HepG2 (cell line): Measurements from ENCODE around the gene LHPP. TPM values are rescaled to one million over a fixed set of nuclear protein-coding genes. Genes with fewer than 3 reads are reported as not detected.
A peak's percentile ranks its signal among the peaks of the same experiment; 100 is the strongest.

Source experiments
- PCBP2 ChIP-seq: fragments of 200-400 bp; formaldehyde crosslinking; optimal IDR thresholded peaks from 2 replicates; pipeline ENCODE3; 2018; ENCODE audit warnings: low read length, low read depth; ENCODE audit not compliant: poor library complexity, severe bottlenecking
- RBM39 ChIP-seq: fragments of 200-400 bp; formaldehyde crosslinking; IDR thresholded peaks from one replicate; pipeline ENCODE4 v1.6.1; 2018; ENCODE audit warnings: antibody characterized with exemption, mild to moderate bottlenecking, low read depth, low read length; ENCODE audit not compliant: poor library complexity, severe bottlenecking
- REXO4 ChIP-seq: sonication (generic); formaldehyde crosslinking; IDR thresholded peaks from 2 replicates; pipeline ENCODE4 v1.8.0; 2022; ENCODE audit warnings: missing genetic modification reagents, mild to moderate bottlenecking, borderline replicate concordance
- RORA ChIP-seq: sonication (generic); formaldehyde crosslinking; IDR thresholded peaks from 2 replicates; pipeline ENCODE4 v1.5.0; 2020; ENCODE audit warnings: mild to moderate bottlenecking, missing genetic modification reagents, moderate library complexity
- SMC3 ChIP-seq: IDR thresholded peaks from 2 replicates; pipeline ENCODE4 v1.6.1; 2011; ENCODE audit warnings: low read length, improper control_type of control experiment
- TAF1 ChIP-seq: sonication (generic); formaldehyde crosslinking; IDR thresholded peaks from 2 replicates; pipeline ENCODE4 v1.4.0; 2020; ENCODE audit warnings: missing genetic modification reagents
- TEAD2 ChIP-seq: sonication (generic); formaldehyde crosslinking; IDR thresholded peaks from 2 replicates; pipeline ENCODE4 v1.9.0; 2021; ENCODE audit warnings: missing genetic modification reagents
- THAP8 ChIP-seq: sonication (generic); formaldehyde crosslinking; IDR thresholded peaks from 2 replicates; pipeline ENCODE4 v1.5.1; 2020; ENCODE audit warnings: missing genetic modification reagents, mild to moderate bottlenecking, borderline replicate concordance
- ZBTB2 ChIP-seq: sonication (generic); formaldehyde crosslinking; IDR thresholded peaks from 2 replicates; pipeline ENCODE4 v1.8.0; 2022; ENCODE audit warnings: low read depth, missing genetic modification reagents
- ZNF263 ChIP-seq: sonication (generic); formaldehyde crosslinking; IDR thresholded peaks from 2 replicates; pipeline ENCODE4 v1.4.0; 2020; ENCODE audit warnings: missing genetic modification reagents
- ZNF382 ChIP-seq: sonication (generic); formaldehyde crosslinking; IDR thresholded peaks from 2 replicates; pipeline ENCODE4 v1.5.0; 2020; ENCODE audit warnings: missing genetic modification reagents, mild to moderate bottlenecking, borderline replicate concordance
- ZNF607 ChIP-seq: sonication (generic); formaldehyde crosslinking; IDR thresholded peaks from 2 replicates; pipeline ENCODE4 v1.5.1; 2020; ENCODE audit warnings: missing genetic modification reagents, mild to moderate bottlenecking, borderline replicate concordance
- ZNF646 ChIP-seq: sonication (generic); formaldehyde crosslinking; IDR thresholded peaks from 2 replicates; pipeline ENCODE4 v1.9.0; 2021; ENCODE audit warnings: mild to moderate bottlenecking, missing genetic modification reagents
- ZNF660 ChIP-seq: sonication (generic); formaldehyde crosslinking; IDR thresholded peaks from 2 replicates; pipeline ENCODE4 v1.5.1; 2020; ENCODE audit warnings: mild to moderate bottlenecking, low read depth, missing genetic modification reagents, borderline replicate concordance
- ZNF687 ChIP-seq: sonication (generic); formaldehyde crosslinking; IDR thresholded peaks from 2 replicates; pipeline ENCODE4 v1.5.1; 2020; ENCODE audit warnings: mild to moderate bottlenecking, missing genetic modification reagents, moderate library complexity
- ZNF839 ChIP-seq: sonication (generic); formaldehyde crosslinking; IDR thresholded peaks from 2 replicates; pipeline ENCODE4 v1.4.0; 2020; ENCODE audit warnings: missing genetic modification reagents, mild to moderate bottlenecking, borderline replicate concordance
- polyA plus RNA-seq, 8 experiments: library from polyadenylated mRNA; depleted of rRNA in 3 of 8; stranded (reverse) in 7 of 8; unstranded in 1 of 8; fragments of >200 nt; fragmentation: Illumina TruSeq in 4 of 8; extraction: Trizol in 4 of 8; gene quantifications; 2 replicates each; pipeline versions ENCODE4 v1.2.1 to v1.2.3, GENCODE V29; 2011 to 2016; ENCODE audit warnings: low read depth in 4 of 8, missing spikeins in 1 of 8, mixed read lengths in 1 of 8; ENCODE audit not compliant: insufficient read depth in 1 of 8
- total RNA-seq, 5 experiments: library from RNA; depleted of rRNA; stranded (reverse); fragments of >200 nt; fragmentation: Illumina TruSeq; extraction: Trizol; gene quantifications; 2 replicates each; pipeline ENCODE4 v1.2.3, GENCODE V29; 2016; ENCODE audit warnings: low read depth in 1 of 5

LHPP gene
- total and polyA plus RNA-seq, 2 of the 13 experiments (the other 11 are each of a cell fraction or from before 2014, with no cell fraction given), result 5.2 to 13.1 TPM

GRCh38 chr10:124539935-124540641 lies 78.5 kb downstream of the LHPP start (continued):
- TF ChIP-seq ZNF646 (CRISPR knock-in tag), result no peak
- TF ChIP-seq ZBTB2, result no peak
- no peak for TF ChIP-seq ZNF607
- TF ChIP-seq TEAD2, result no peak
- no peak for TF ChIP-seq THAP8 (CRISPR knock-in tag)
- TF ChIP-seq ZNF660, result no peak
- no peak for TF ChIP-seq RORA (CRISPR knock-in tag)
- peak; percentile 60; the same call in 1 of the 2 replicates for TF ChIP-seq ZNF687 (CRISPR knock-in tag)
- TF ChIP-seq ZNF382 (CRISPR knock-in tag), result no peak
- peak; percentile 27 for TF ChIP-seq RBM39
- no peak for TF ChIP-seq ZNF839 (CRISPR knock-in tag)
- TF ChIP-seq ZNF263 (CRISPR knock-in tag), result no peak
- no peak for TF ChIP-seq PCBP2
- TF ChIP-seq SMC3, result peak; percentile 60; the same call in 1 of the 2 replicates
- no peak for TF ChIP-seq REXO4 (CRISPR knock-in tag)
- TF ChIP-seq TAF1 (CRISPR knock-in tag), result no peak
